GM12878 (cell line): ENCODE results near the gene FARSB. TPM values are rescaled to one million over a fixed set of nuclear protein-coding genes. Genes with fewer than 3 reads are reported as not detected.
A peak's percentile ranks its signal among the peaks of the same experiment; 100 is the strongest.

Experiments used
- ATAC-seq: fragments of 200-7000 bp; cut with Tn5 transposase; 3 replicates; pipeline ENCODE4 v1.9.1; 2020; ENCODE audit warnings: mild to moderate bottlenecking, moderate library complexity
- BruUV-seq: library from RNA; stranded (reverse); fragments of 400-500 nt; replicated peaks from 2 replicates; lab custom pipeline; 2021; lab: Mats Ljungman, UMichigan
- CTCF ChIA-PET: fragments of 300-600 bp; sonication (Branson Sonifier 250); formaldehyde crosslinking; extraction: SDS; loops from one replicate; lab custom pipeline; 2021; ENCODE audit warnings: inconsistent platforms; lab: Yijun Ruan, JAX
- POLR2A ChIA-PET: fragments of 350-600 bp; formaldehyde crosslinking; extraction: SDS; loops from one replicate; lab custom pipeline; 2021; ENCODE audit warnings: inconsistent platforms; lab: Charles Lee
- RAD21 ChIA-PET: fragments of 300-600 bp; sonication (Branson Sonifier 250); formaldehyde crosslinking; loops from one replicate; lab custom pipeline; 2023; ENCODE audit warnings: antibody characterized with exemption; ENCODE audit not compliant: unreplicated experiment; lab: Charles Lee
- SMC1A ChIA-PET: fragments of 300-600 bp; sonication (Branson Sonifier 250); formaldehyde crosslinking; loops from one replicate; lab custom pipeline; 2023; ENCODE audit not compliant: unreplicated experiment, uncharacterized antibody; lab: Charles Lee
- DNase-seq: peaks from one replicate; pipeline ENCODE4 v3.0.0-alpha.2; 2011; ENCODE audit warnings: low read depth, low spot score
- FAIRE-seq: peaks from 3 replicates; lab custom pipeline; 2011; peaks lifted over from hg19 to GRCh38; lab: Jason Lieb, UNC
- H2AFZ ChIP-seq: 2 replicates; pipeline ENCODE4 v1.6.0; 2011; ENCODE audit warnings: low read depth, low read length, control low read depth; ENCODE audit not compliant: control insufficient read depth
- H3K27ac ChIP-seq: 2 replicates; pipeline ENCODE4 v1.5.1; 2011; ENCODE audit warnings: control low read depth; ENCODE audit not compliant: control insufficient read depth, insufficient read depth
- H3K27me3 ChIP-seq, 2 experiments: replicated peaks in 1 of 2; 2 replicates each; pipeline versions ENCODE4 v1.6.0 to v1.6.1; 2011; ENCODE audit warnings: low read length in 1 of 2; ENCODE audit not compliant: control insufficient read depth in 2 of 2, insufficient read depth in 2 of 2
- H3K36me3 ChIP-seq, 2 experiments: 2 replicates each; pipeline ENCODE4 v1.5.1; 2011; ENCODE audit warnings: low read length in 1 of 2; ENCODE audit not compliant: control insufficient read depth in 2 of 2, insufficient read depth in 2 of 2
- H3K4me1 ChIP-seq: 2 replicates; pipeline ENCODE4 v1.6.1; 2011; ENCODE audit warnings: mild to moderate bottlenecking, low read length, moderate library complexity, mixed read lengths; ENCODE audit not compliant: control insufficient read depth, insufficient read depth
- H3K4me2 ChIP-seq: 2 replicates; pipeline ENCODE4 v1.6.0; 2011; ENCODE audit warnings: control low read depth; ENCODE audit not compliant: control insufficient read depth, insufficient read depth
- H3K4me3 ChIP-seq: fragments of 200-600 bp; sonication (generic); 2 replicates; pipeline ENCODE4 v1.5.1; 2016
- H3K79me2 ChIP-seq: 2 replicates; pipeline ENCODE4 v1.6.0; 2011; ENCODE audit warnings: low read length; ENCODE audit not compliant: control insufficient read depth, insufficient read depth
- H3K9ac ChIP-seq: 2 replicates; pipeline ENCODE4 v1.8.0; 2011; ENCODE audit warnings: low read length, control low read depth, mixed read lengths; ENCODE audit not compliant: control insufficient read depth, insufficient read depth
- H3K9me3 ChIP-seq: replicated peaks from 3 replicates; pipeline ENCODE4 v1.5.1; 2011; ENCODE audit warnings: mild to moderate bottlenecking, low read length; ENCODE audit not compliant: control insufficient read depth, insufficient read depth
- H4K20me1 ChIP-seq: 2 replicates; pipeline ENCODE4 v1.6.0; 2011; ENCODE audit not compliant: control insufficient read depth, insufficient read depth
- CBX3 ChIP-seq: fragments of 200-600 bp; sonication (generic); IDR thresholded peaks from 2 replicates; pipeline ENCODE4 v1.6.1; 2016; ENCODE audit warnings: low read depth, borderline replicate concordance
- MTA2 ChIP-seq: fragments of 450-650 bp; IDR thresholded peaks from 2 replicates; pipeline ENCODE4 v1.6.1; 2016; ENCODE audit warnings: low read depth, mild to moderate bottlenecking, moderate library complexity
- NFIC ChIP-seq: IDR thresholded peaks from 2 replicates; pipeline ENCODE4 v1.6.1; 2012; ENCODE audit warnings: low read depth, mild to moderate bottlenecking, inconsistent platforms, low read length, moderate library complexity
- WGBS: methylation state at CpG from one replicate; pipeline ENCODE4 v1.1.6; 2016; ENCODE audit warnings: low lambda C conversion rate; ENCODE audit not compliant: insufficient replicate concordance, insufficient coverage; ENCODE audit errors: missing lambda C conversion rate; 5-methylcytosine and 5-hydroxymethylcytosine counted together
- in situ Hi-C: fragments of 300-500 bp; cut with MboI; formaldehyde crosslinking; loops from 9 replicates; pipeline ENCODE4 v1.14.3; 2018; ENCODE audit warnings: mixed read lengths
- intact Hi-C: fragments of 100-400 bp; cut with micrococcal nuclease; formaldehyde crosslinking; loops from one replicate; pipeline ENCODE4 v1.14.2; 2022; ENCODE audit not compliant: unreplicated experiment
- polyA plus RNA-seq, 11 experiments: library from polyadenylated mRNA; depleted of rRNA in 4 of 11; unstranded in 6 of 11; stranded (reverse) in 5 of 11; fragments of >200 nt; fragmentation: Nextera tagmentation in 4 of 11; fragmentation: Illumina TruSeq in 1 of 11; extraction: Ambion mirVana in 4 of 11; extraction: Trizol in 1 of 11; gene quantifications; 1 replicate in 1 of 11; 2 replicates in 10 of 11; pipeline versions ENCODE4 v1.2.1 to v1.2.3, GENCODE V29; 2011 to 2016; ENCODE audit warnings: inconsistent platforms in 2 of 11, missing spikeins in 2 of 11, low read depth in 1 of 11
- total RNA-seq, 4 experiments: library from RNA; depleted of rRNA in 3 of 4; stranded (reverse); fragments of >200 nt in 3 of 4; fragmentation: Illumina TruSeq in 1 of 4; extraction: Trizol in 1 of 4; gene quantifications; 2 replicates each; pipeline versions ENCODE4 v1.2.1 to v1.2.3, GENCODE V29; 2013 to 2021

The FARSB gene
- total and polyA plus RNA-seq, 10 of the 15 experiments (the other 5 are each of a cell fraction or from before 2014, with no cell fraction given): 32.4 to 127 (median 73.8) TPM

DNA sequence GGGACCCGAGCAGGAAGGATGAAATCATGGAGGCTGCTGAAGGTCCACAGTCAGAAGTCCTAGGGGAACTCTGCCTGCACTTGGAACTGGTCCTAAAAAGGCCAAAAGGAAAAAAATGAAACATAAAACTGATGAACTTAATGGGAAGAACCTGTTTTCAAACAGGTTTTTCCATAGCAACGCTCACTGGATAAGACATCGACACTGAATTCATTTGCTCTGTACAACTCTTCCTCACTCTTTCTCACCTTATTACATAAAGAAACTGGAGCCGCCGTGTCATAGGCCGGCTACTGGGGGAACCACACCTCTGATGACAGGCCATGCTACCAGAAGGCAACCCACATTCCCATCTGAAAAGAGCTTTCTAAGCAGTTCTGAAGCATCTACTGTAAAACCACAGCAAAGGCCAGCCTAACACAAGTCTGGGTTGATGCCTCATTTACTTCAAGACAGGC, 83.6 kb downstream of the FARSB start:
- Histone ChIP-seq H3K36me3 (peaks cover 3 to 15% of the 10 kb centered on the region in 2 experiments), H3K4me1 (no peaks in the 10 kb centered on the region), H3K27ac (no peak overlapping the region), H3K4me3 (no peak overlapping the region), H3K4me2 (no peak overlapping the region), H3K27me3 (no peaks in the 10 kb centered on the region), H3K79me2 (no peaks in the 10 kb centered on the region), H4K20me1 (no peaks in the 10 kb centered on the region), H3K9me3 (no peaks in the 10 kb centered on the region), H3K9ac (no peak overlapping the region), H2AFZ (no peak overlapping the region)
- POLR2A ChIA-PET: no interaction called here
- RAD21 ChIA-PET: no interaction called here
- CTCF ChIA-PET: interaction anchor here (2.0 to 4.3 kb wide), 3 partner anchors 11 to 254 kb away, joined by 4 to 27 read pairs (median 15); no protein-coding TSS in a partner anchor
- TF ChIP-seq NFIC: no peak
- in situ Hi-C loops: no loop called here
- intact Hi-C loops: no loop called here
- BruUV-seq: no TSS peak
- DNase-seq (no peak), FAIRE-seq (peak; percentile 23), ATAC-seq (no peak)
- SMC1A ChIA-PET: no interaction called here
- WGBS: 99% methylated on average over 6 of the region's 6 CpGs

DNA sequence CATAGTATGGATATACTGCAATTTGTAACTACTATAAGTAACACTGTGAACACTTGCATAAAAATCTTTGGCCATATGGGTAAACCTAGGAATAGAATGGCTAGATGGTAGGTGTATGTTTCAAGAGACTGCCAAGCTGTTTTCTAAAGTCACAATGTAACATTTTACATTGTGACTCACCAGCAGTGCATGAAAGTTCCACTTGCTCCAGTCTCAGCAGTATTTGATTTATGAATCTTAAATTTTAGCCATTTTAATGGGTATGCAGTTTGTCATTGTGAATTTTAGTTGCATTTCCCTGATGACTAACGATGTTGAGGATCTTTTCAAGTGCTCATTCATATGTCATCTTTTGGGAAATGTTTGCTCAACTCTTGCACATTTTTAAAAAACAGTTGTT, 86.1 kb downstream of the FARSB start:
- no TSS peak for BruUV-seq
- in situ Hi-C loops (loop anchor here (10.0 kb wide), 1 partner anchor 515 kb away; no protein-coding TSS in a partner anchor), intact Hi-C loops (no loop called here)
- Histone ChIP-seq H3K4me1 (no peaks in the 10 kb centered on the region), H4K20me1 (no peaks in the 10 kb centered on the region), H3K36me3 (peaks cover 3 to 20% of the 10 kb centered on the region in 2 experiments), H3K4me2 (no peak overlapping the region), H3K4me3 (no peak overlapping the region), H3K79me2 (no peaks in the 10 kb centered on the region), H3K27me3 (no peaks in the 10 kb centered on the region)
- CTCF ChIA-PET: interaction anchor here (0.6 to 4.3 kb wide), 8 partner anchors 8 to 545 kb away, joined by 3 to 27 read pairs (median 4); partner anchors contain the start of gene SGPP2
- POLR2A ChIA-PET: no interaction called here
- SMC1A ChIA-PET: interaction anchor here (1.5 to 1.8 kb wide), 4 partner anchors 10 to 252 kb away, joined by 4 to 5 read pairs (median 4); no protein-coding TSS in a partner anchor
- WGBS: 93% methylated on average over 1 of the region's 1 CpG
- FAIRE-seq (no peak), DNase-seq (no peak)
- TF ChIP-seq CBX3: no peak
- TF ChIP-seq MTA2: no peak
- TF ChIP-seq, all 136 proteins: peak for 0
- no peak overlapping the region for H2AFZ ChIP-seq
- H3K9ac ChIP-seq: no peak overlapping the region
- no peak overlapping the region for H3K27ac ChIP-seq
- no peak for ATAC-seq
- H3K9me3 ChIP-seq: no peaks in the 10 kb centered on the region
- RAD21 ChIA-PET: interaction anchor here (1.4 to 2.1 kb wide), 2 partner anchors 8 to 252 kb away, joined by 6 to 7 read pairs; no protein-coding TSS in a partner anchor
